Hepatocyte (in vitro differentiated cells): Measurements from ENCODE around the gene TUBGCP3.

ENCODE experiments used
- CTCF ChIP-seq: fragments of 200-600 bp; sonication (generic); IDR thresholded peaks from 2 replicates; pipeline ENCODE4 v1.5.1; 2016; ENCODE audit warnings: antibody characterized with exemption, mild to moderate bottlenecking; ENCODE audit not compliant: poor library complexity
- EZH2 ChIP-seq: fragments of 200-600 bp; sonication (generic); IDR thresholded peaks from 2 replicates; pipeline ENCODE4 v1.6.1; 2016; ENCODE audit warnings: antibody characterized with exemption, mild to moderate bottlenecking, borderline replicate concordance

- peak; percentile 59 for TF ChIP-seq CTCF
- no peak for TF ChIP-seq EZH2
These were observed 28.8 kb upstream of the TUBGCP3 start for GRCh38 chr13:112616586-112617362.
